SHP77 treated with DMSO at 0.1 percent for 48 hours (cell line): ENCODE measurements around the gene S100A12.

Source experiments
- DNase-seq: peaks from one replicate; lab custom pipeline; 2025; lab: John Stamatoyannopoulos, UW

Gene S100A12

DNA sequence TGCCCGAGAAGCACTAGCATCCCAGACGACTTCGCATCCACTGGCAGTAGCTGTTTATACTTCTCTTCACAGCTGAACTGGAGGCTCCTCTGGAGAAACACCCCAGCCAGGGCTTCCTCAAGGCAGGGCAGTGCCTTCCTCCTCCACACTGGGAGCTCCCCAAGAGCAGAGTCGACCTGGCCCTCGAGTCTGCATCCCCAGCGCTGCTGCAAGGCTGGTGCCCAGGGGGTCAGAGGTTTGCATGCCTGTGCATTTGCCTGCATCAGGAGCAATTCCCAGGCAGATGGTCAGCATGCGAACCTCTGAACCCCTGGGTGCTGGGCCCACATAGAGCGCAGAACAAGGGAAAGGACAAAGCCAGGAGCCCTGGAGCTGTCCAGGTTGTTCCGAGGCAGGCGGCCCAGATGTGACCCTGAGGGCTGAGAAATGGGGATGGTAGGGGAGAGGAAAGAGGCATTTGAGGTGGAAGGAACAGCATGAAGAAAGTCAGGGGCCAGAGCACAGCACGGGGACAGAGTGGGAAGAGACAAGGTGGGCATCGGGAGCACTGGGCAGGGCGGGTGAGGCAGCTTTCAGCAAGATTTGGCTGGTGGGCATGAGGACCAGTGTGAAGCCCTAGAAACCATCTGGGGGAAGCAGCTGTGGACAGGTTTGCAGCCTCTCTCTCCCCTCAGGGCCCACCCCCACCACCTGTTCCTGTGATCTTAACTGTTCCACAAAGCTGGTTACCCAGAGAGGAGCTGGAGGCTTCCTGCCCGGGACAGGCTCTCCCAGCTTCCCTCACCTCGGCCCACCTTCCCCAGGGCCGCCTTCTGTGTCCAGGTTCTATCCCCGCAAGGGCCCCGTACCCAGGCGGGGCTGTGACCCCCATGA lies 21.9 kb upstream of the S100A12 start:
- DNase-seq, result no peak

- no peak for DNase-seq
Observed at GRCh38 chr1:153396461-153396860, 21.0 kb upstream of the S100A12 start.

GRCh38 chr1:153395776-153396175 lies 20.4 kb upstream of the S100A12 start:
- DNase-seq, result no peak

DNA sequence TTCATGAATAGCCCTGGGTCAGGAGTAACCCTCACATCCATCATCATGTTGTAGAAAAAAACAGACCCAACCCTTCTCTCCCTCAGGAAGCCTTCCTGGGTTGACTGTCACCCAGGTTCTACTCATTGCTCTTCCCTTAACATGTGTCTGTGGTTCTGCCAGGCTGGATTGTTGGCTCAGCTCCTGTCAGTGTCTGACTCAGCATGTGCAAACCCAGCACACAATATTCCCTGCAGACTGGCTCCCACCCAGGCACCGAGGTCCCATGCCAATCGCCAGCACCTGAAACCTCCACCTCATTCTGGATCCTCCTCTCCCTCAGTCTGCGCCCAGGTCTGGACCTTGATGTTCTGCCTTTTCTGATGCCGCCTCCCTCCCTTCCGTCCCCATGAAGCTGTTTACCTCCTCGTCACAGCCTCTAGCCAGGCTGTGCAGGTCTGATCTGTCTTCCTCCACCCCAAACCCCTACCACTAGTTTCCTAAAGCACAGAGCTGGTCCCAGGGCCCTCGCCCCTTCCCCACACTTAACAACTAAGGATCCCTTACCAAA lies 19.8 kb upstream of the S100A12 start:
- DNase-seq, result no peak

GRCh38 chr1:153394391-153394790 lies 19.0 kb upstream of the S100A12 start:
- DNase-seq, result no peak

DNA sequence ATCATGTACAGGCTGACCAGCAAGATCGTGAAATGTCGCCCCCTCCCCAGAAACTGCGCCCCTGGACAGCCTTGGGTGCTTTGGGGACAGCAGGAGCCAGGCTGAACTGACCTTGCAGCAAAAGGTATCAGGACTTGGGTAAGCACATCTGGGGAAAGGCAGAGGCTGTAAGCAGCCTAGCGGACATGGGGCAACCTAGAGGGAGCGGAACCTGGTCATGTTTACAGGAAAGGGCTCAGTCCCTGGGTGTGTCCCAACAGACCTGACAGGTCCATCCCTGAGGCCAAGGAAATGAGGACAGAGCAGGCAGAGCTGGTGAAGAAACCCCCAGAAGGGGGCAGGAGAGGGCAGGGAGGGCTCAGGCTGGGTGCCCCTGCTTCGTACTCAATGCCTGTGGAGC lies 18.5 kb upstream of the S100A12 start:
- DNase-seq, result no peak

DNA sequence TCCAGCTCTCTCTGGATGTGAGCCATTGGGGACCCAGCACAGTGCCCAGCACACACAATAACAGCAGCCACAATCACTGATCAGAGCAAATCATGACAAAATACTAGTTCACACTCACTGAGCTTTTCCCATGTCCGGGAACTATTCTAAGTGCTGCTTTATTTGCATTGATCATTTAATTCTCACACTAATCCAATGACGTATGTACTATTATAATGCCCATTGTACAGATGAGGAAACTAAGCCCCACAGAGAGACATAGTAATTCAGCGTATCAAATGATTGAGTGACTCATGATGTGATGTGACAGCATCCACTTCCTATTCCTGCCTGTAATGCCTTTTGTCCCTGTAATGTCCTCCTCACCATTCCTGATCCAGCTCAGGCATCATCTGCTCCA lies 17.4 kb upstream of the S100A12 start:
- no peak for DNase-seq

DNA sequence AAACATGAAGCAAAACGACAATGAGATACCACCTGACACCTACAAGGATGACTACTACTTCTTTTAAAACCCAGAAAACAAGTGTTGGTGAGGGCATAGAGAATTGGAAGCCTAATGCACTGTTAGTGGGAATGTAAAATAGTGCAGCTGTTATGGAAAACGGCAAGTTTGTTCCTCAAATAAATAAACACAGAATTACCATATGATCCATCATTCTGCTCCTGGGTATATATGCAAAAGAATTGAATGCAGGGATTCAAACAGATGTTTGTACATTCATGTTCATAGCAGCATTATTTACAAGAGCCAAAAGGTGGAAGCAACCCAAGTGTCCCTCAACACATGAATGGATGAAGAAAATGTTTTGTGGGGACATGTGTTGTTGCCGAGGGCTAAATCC lies 16.8 kb upstream of the S100A12 start:
- no peak for DNase-seq

DNA sequence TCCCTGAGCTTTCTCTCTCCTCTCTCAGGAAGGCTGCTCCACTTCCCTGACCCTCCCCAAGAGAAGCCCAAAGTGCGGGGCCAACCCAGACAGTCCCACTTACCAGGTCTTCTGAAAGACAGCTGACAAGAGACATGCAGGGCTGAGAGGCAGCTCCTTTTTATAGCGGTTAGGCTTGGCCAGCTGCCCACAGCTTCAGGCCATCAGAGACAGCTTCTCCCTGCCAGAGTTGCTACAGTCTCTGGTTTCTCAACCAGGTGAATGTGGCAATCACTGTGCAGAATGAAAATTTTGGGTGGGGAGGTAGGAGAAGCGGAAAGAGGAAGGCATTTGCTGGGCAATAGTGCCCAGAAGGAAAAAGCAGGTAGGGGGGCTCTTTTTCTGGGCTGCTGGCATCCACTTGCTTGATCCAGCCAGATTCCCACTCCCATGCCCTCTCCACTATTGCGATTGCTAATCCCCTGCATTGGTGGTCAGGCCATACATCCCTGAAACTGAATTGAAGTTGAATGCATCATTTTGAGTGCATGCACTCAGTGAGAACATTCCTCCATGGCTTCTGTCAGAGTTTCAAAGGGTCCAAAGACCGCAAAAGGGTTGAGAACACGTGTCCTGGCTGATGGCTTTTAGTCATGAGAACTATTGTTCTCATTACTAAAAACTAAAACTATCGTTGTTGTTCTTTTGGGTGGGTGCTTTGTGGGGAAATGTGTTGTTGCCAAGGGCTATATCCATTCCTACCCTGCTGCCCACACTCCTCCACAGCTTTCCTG lies 15.7 kb upstream of the S100A12 start, which contains the start of gene S100A8:
Gene S100A8, minus strand, starts transcription at position 136 of the 773 bp plus-strand sequence. CDS start 538 bp downstream, outside the sequence.
- no peak for DNase-seq

- no peak for DNase-seq
Observed at GRCh38 chr1:153389973-153390879, 14.8 kb upstream of the S100A12 start.

GRCh38 chr1:153389401-153389800 lies 14.0 kb upstream of the S100A12 start:
- DNase-seq, result no peak

DNA sequence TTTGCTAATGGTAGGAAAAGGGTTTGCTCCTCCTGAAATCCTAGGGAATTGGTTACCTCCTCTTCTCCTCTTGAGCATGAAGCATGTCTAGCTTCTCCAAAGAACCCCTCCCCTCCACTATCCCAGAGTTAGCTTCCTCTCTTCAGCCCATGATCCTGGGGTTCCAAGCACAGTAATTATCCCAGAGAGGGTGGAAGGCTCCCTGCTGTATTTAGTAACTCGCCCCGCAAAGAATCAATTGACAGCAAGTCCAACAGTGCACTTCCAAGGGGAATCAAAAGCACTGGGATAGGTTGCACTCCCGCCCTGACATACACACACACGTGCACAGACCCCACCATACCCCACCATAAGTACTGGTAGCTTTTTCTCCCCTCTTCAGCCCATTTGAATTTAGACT lies 12.4 kb upstream of the S100A12 start:
- DNase-seq, result no peak

- no peak for DNase-seq
Observed at GRCh38 chr1:153387001-153387400, 11.6 kb upstream of the S100A12 start.

DNA sequence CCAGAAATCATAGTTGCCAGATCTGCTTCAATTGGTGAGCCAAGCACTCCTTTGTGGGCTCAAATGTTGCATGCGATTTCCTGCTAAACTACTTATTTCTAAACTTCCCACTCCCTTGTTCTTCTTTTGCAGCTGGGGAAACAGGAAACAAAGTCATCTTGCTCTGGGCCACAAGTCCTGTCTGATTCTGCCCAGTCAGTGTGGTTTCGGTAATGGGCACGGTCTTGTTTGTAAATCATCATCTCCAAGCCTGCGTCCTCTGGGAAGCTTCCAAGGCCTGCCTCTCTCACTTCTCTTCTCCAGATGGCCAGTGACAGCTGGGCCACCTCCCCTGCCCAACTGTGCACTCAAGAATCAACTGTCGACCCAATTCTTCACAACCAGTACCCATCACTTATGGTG lies 11.1 kb upstream of the S100A12 start:
- no peak for DNase-seq

DNA sequence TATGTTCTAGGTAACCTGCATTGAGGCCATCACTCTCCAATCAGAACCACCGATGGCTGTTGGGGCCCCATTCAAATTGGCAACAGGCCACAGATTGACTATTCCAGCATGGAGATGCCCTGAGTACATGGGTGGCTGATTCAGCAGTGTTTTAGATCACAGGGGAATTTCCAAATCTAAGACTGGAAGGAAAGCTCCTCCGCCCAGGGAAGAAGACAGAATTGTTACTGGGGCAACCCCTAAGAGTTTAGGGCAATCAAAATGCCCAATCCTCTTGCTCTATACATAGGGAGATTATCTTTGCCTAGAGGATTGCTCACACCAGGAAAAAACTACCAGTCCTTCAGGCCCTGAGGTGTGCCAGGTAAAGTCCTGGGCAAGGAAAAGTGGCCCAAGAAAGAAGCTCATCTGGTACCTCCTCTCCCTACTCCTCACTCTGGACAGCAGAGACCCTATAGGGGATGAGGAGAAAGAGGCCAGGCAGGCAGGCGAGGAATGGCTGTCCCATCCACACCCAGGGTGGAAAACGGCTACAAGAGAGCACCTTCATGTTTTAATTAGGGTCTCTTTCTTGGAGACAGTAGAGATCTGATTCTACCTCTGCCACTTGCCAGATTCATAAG lies 9.6 kb upstream of the S100A12 start:
- DNase-seq, result no peak

- no peak for DNase-seq
Observed at GRCh38 chr1:153380711-153381110, 5.3 kb upstream of the S100A12 start.

DNA sequence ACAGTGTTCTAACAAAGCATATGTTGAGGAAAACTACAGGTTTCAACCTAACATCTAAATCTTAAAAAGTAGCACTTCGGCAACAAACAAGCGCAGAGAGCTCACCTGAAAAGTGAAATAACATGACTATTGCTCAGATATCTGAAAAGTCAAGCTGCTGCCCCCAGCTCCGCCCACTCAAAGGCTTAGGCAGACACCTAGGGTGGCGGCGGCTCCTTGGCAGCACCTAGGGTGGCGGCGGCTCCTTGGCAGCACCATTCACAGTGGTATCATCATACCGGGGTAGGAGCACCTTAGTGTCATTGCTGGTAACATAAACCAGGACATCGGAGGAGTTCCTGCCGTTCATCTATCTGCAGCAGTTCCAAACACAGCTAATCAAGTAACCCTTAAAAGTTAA lies 4.2 kb upstream of the S100A12 start:
- DNase-seq, result no peak

GRCh38 chr1:153374071-153374470 lies 1.4 kb downstream of the S100A12 start:
- DNase-seq, result no peak

- no peak for DNase-seq
Observed at GRCh38 chr1:153372571-153372970, 2.9 kb downstream of the S100A12 start.

- DNase-seq, result no peak
Observed at GRCh38 chr1:153371231-153371630, 4.2 kb downstream of the S100A12 start.

DNA sequence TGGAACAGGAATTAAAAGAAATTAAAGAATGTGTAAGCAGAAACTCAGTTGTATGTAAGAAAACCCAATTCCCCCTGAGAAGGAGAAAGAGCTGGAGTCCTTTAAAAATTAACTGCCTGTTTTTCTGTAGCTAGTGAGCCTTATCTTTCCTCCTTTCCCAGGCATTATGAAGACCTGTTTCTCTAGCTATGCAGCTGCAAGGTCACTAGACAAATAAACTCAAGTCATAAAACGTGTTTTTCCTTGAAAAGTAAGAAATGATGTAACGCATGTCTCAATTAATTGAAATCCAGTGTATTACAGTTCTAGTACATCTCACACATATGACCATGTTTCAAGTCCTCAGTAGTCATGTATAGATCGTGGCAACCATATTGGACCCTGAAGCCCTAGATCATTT lies 5.3 kb downstream of the S100A12 start:
- no peak for DNase-seq
